Measurements from ENCODE around the gene NRL. TPM values are rescaled to one million over a fixed set of nuclear protein-coding genes. Genes with fewer than 3 reads are reported as not detected.
A peak's percentile ranks its signal among the peaks of the same experiment; 100 is the strongest.
"Not testable (repeated sequence)": the region's sequence is repeated elsewhere in the genome, so short reads cannot be mapped to it uniquely, and the experiment has no call there.

NRL gene
- total RNA-seq, 1 experiment from 2014 or later = 1.3 TPM

- in situ Hi-C loops (cut with HindIII; ENCODE audit: low sequenced_read_pairs) = no loop called here
- no peak for DNase-seq (ENCODE audit: low spot score)
Observed at GRCh38 chr14:24106672-24107271, 8.0 kb downstream of the NRL start.

- in situ Hi-C loops (cut with HindIII; ENCODE audit: low sequenced_read_pairs); DNase-seq (ENCODE audit: low spot score): not testable (repeated sequence)
Observed at GRCh38 chr14:24105609-24106239, 9.0 kb downstream of the NRL start.

- DNase-seq (ENCODE audit: low spot score) = no peak
- in situ Hi-C loops (cut with HindIII; ENCODE audit: low sequenced_read_pairs) = no loop called here
Observed at GRCh38 chr14:24103451-24103850, 11.3 kb downstream of the NRL start.

- in situ Hi-C loops (cut with HindIII; ENCODE audit: low sequenced_read_pairs) = no loop called here
- no peak for DNase-seq (ENCODE audit: low spot score)
Observed at GRCh38 chr14:24102357-24103048, 12.2 kb downstream of the NRL start.

GRCh38 chr14:24100982-24101494 is 13.7 kb downstream of the NRL start:
- no peak for DNase-seq (ENCODE audit: low spot score)
- in situ Hi-C loops (cut with HindIII; ENCODE audit: low sequenced_read_pairs) = no loop called here

GRCh38 chr14:24100197-24100981 is 14.4 kb downstream of the NRL start:
- in situ Hi-C loops (cut with HindIII; ENCODE audit: low sequenced_read_pairs) = no loop called here
- DNase-seq (ENCODE audit: low spot score) = no peak

GRCh38 chr14:24098927-24099813 is 15.6 kb downstream of the NRL start:
- in situ Hi-C loops (cut with HindIII; ENCODE audit: low sequenced_read_pairs) = no loop called here
- no peak for DNase-seq (ENCODE audit: low spot score)

- no peak for DNase-seq (ENCODE audit: low spot score)
- in situ Hi-C loops (cut with HindIII; ENCODE audit: low sequenced_read_pairs) = no loop called here
Observed at GRCh38 chr14:24098229-24098926, 16.4 kb downstream of the NRL start.

- in situ Hi-C loops (cut with HindIII; ENCODE audit: low sequenced_read_pairs) = no loop called here
Observed at GRCh38 chr14:24096545-24097181, 18.1 kb downstream of the NRL start.

GRCh38 chr14:24095271-24096068 is 19.3 kb downstream of the NRL start:
- peak; percentile 39 for DNase-seq (ENCODE audit: low spot score)
- in situ Hi-C loops (cut with HindIII; ENCODE audit: low sequenced_read_pairs) = no loop called here

More at GRCh38 chr14:24096545-24097181, 18.1 kb downstream of the NRL start:
- no peak for DNase-seq (ENCODE audit: low spot score)

GRCh38 chr14:24094841-24095270 is 19.9 kb downstream of the NRL start:
- in situ Hi-C loops (cut with HindIII; ENCODE audit: low sequenced_read_pairs) = no loop called here
- no peak for DNase-seq (ENCODE audit: low spot score)

GRCh38 chr14:24093901-24094840 is 20.6 kb downstream of the NRL start, which contains the start of gene PCK2:
Gene PCK2, plus strand, starts transcription at chr14:24094311. Its CDS starts 95 bp downstream, at chr14:24094406.
- in situ Hi-C loops (cut with HindIII; ENCODE audit: low sequenced_read_pairs) = no loop called here
- peak; percentile 82 for DNase-seq (ENCODE audit: low spot score)

- in situ Hi-C loops (cut with HindIII; ENCODE audit: low sequenced_read_pairs) = no loop called here
Observed at GRCh38 chr14:24093207-24093900, 21.4 kb downstream of the NRL start.

GRCh38 chr14:24092505-24093206 is 22.1 kb downstream of the NRL start:
- no peak for DNase-seq (ENCODE audit: low spot score)
- in situ Hi-C loops (cut with HindIII; ENCODE audit: low sequenced_read_pairs) = no loop called here

More at GRCh38 chr14:24093207-24093900, 21.4 kb downstream of the NRL start:
- no peak for DNase-seq (ENCODE audit: low spot score)

Data from G401 (cell line).